ENCODE data around the gene CLEC1A. TPM values are rescaled to one million over a fixed set of nuclear protein-coding genes. Genes with fewer than 3 reads are reported as not detected.

The CLEC1A gene
- polyA plus RNA-seq (2013, experiment 1 of 2) = 0.03 TPM
- 0.08 TPM for polyA plus RNA-seq (2013, experiment 2 of 2)

DNA sequence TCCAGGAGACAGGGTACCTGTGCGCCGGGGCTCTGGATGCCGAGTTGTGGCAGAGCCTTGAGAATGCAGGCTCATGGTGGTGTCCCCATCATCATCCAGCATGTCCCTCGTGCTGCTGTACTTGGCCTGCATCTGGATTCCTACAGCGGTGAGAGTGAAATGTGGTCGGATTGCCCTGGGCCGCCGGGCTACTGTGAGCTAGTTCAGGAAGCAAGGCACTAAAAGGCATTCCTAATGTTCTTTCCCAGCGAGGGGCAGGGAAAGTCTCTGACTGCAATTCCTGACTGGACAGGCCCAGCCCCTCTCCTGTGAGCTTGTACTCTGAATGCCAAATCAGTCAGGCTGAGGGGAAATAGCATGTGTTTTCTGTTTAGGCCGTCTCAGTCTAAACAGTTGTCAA lies at the start of gene CLEC1A:
Gene CLEC1A, minus strand, starts transcription at position 195 of the 400 bp plus-strand sequence. Its CDS starts 63 bp downstream, at position 132.
- Histone ChIP-seq H3K23ac (ENCODE audit: low read length) (no peak within 1 kb of the TSS), H3K79me1 (ENCODE audit: low read length) (no peaks in the 10 kb centered on the region), H3K79me2 (ENCODE audit: control insufficient read depth, insufficient read depth, low read length) (no peaks in the 10 kb centered on the region), H4K5ac (ENCODE audit: low read length) (no peak within 1 kb of the TSS), H2BK15ac (replicated peaks; ENCODE audit: low read depth) (no peak within 1 kb of the TSS), H3K4me3 (ENCODE audit: low read length) (no peak within 1 kb of the TSS), H4K8ac (ENCODE audit: low read depth, low read length) (no peak within 1 kb of the TSS), H2AK5ac (ENCODE audit: low read length) (no peak within 1 kb of the TSS), H3K36me3 (ENCODE audit: control insufficient read depth, insufficient read depth, low read length) (no peaks in the 10 kb centered on the region), H3K4me2 (ENCODE audit: low read length) (no peak within 1 kb of the TSS), H3K56ac (ENCODE audit: low read length) (no peak within 1 kb of the TSS), H3K27me3 (ENCODE audit: insufficient read depth, low read length, poor library complexity) (no peaks in the 10 kb centered on the region), H3K27ac (ENCODE audit: low read depth, low read length) (no peak within 1 kb of the TSS), H3K4ac (ENCODE audit: low read depth, low read length) (no peak within 1 kb of the TSS), H2BK5ac (ENCODE audit: low read length) (no peak within 1 kb of the TSS), H2BK120ac (ENCODE audit: low read depth, low read length) (no peak within 1 kb of the TSS), H3K9ac (ENCODE audit: low read length) (no peak within 1 kb of the TSS), H3K18ac (ENCODE audit: low read length) (no peak within 1 kb of the TSS), H3K4me1 (ENCODE audit: control insufficient read depth, low read depth, low read length) (peaks cover 12% of the 10 kb centered on the region)
- DNase-seq = peak; percentile 77
- WGBS (ENCODE audit: extremely low coverage, insufficient coverage, low lambda C conversion rate) = no CpG with 5 or more reads among the region's 10 CpGs

DNA sequence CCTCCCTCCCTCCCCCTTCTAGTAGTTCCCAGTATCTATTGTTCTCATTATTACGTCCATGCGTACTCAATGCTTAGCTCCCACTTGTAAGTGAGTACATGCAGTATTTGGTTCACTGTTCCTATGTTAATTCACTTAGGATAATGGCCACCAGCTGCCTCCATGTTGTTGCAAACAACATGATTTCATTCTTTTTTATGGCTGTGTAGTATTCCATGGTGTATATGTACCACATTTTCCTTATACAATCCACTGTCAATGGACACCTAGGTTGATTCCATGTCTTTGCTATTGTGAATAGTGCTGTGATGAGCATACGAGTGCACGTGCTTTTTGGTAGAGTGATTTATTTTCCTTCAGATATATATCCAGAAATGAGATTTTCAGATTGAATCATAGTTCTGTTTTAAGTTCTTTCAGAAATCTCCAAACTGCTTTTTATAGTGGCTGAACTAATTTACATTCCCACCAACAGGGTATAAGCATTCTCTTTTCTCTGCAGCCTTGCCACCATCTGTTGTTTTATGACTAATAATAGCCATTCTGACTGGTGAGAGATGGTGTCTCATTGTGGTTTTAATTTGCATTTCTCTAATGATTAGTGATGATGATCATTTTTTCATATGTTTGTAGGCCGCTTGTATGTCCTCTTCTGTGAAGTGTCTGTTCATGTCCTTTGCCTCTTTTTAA lies 49.1 kb upstream of the CLEC1A start:
- Histone ChIP-seq H2AK5ac (ENCODE audit: low read length) (no peak overlapping the region), H3K4me2 (ENCODE audit: low read length) (no peak overlapping the region), H3K4me3 (ENCODE audit: low read length) (no peak overlapping the region), H2BK15ac (replicated peaks; ENCODE audit: low read depth) (no peak overlapping the region), H3K4me1 (ENCODE audit: control insufficient read depth, low read depth, low read length) (no peaks in the 10 kb centered on the region), H3K4ac (ENCODE audit: low read depth, low read length) (no peak overlapping the region), H3K56ac (ENCODE audit: low read length) (no peak overlapping the region), H3K79me2 (ENCODE audit: control insufficient read depth, insufficient read depth, low read length) (no peaks in the 10 kb centered on the region), H4K8ac (ENCODE audit: low read depth, low read length) (no peak overlapping the region), H3K9ac (ENCODE audit: low read length) (no peak overlapping the region), H3K36me3 (ENCODE audit: control insufficient read depth, insufficient read depth, low read length) (no peaks in the 10 kb centered on the region), H3K27ac (ENCODE audit: low read depth, low read length) (no peak overlapping the region), H4K5ac (ENCODE audit: low read length) (no peak overlapping the region), H3K27me3 (ENCODE audit: insufficient read depth, low read length, poor library complexity) (no peaks in the 10 kb centered on the region), H3K79me1 (ENCODE audit: low read length) (no peaks in the 10 kb centered on the region), H3K18ac (ENCODE audit: low read length) (no peak overlapping the region), H2BK5ac (ENCODE audit: low read length) (no peak overlapping the region), H3K23ac (ENCODE audit: low read length) (no peak overlapping the region), H2BK120ac (ENCODE audit: low read depth, low read length) (no peak overlapping the region)
- no CpG with 5 or more reads among the region's 5 CpGs for WGBS (ENCODE audit: extremely low coverage, insufficient coverage, low lambda C conversion rate)
- no peak for DNase-seq

GRCh38 chr12:10142976-10143589 lies 44.3 kb upstream of the CLEC1A start:
- H3K4ac ChIP-seq (ENCODE audit: low read depth, low read length) = no peak overlapping the region
- no peak for DNase-seq
- H4K8ac ChIP-seq (ENCODE audit: low read depth, low read length) = no peak overlapping the region
- no peak overlapping the region for H3K27ac ChIP-seq (ENCODE audit: low read depth, low read length)
- no peak overlapping the region for H3K9ac ChIP-seq (ENCODE audit: low read length)
- H2BK120ac ChIP-seq (ENCODE audit: low read depth, low read length) = no peak overlapping the region
- no peak overlapping the region for H3K56ac ChIP-seq (ENCODE audit: low read length)
- H3K23ac ChIP-seq (ENCODE audit: low read length) = no peak overlapping the region
- H3K4me2 ChIP-seq (ENCODE audit: low read length) = no peak overlapping the region
- H2BK5ac ChIP-seq (ENCODE audit: low read length) = no peak overlapping the region
- no peaks in the 10 kb centered on the region for H3K27me3 ChIP-seq (ENCODE audit: insufficient read depth, low read length, poor library complexity)
- no peaks in the 10 kb centered on the region for H3K4me1 ChIP-seq (ENCODE audit: control insufficient read depth, low read depth, low read length)
- H2BK15ac ChIP-seq (replicated peaks; ENCODE audit: low read depth) = no peak overlapping the region
- no peaks in the 10 kb centered on the region for H3K79me2 ChIP-seq (ENCODE audit: control insufficient read depth, insufficient read depth, low read length)
- H4K5ac ChIP-seq (ENCODE audit: low read length) = no peak overlapping the region
- no CpG with 5 or more reads among the region's 1 CpG for WGBS (ENCODE audit: extremely low coverage, insufficient coverage, low lambda C conversion rate)
- no peak overlapping the region for H3K4me3 ChIP-seq (ENCODE audit: low read length)
- no peak overlapping the region for H2AK5ac ChIP-seq (ENCODE audit: low read length)
- no peaks in the 10 kb centered on the region for H3K36me3 ChIP-seq (ENCODE audit: control insufficient read depth, insufficient read depth, low read length)
- H3K18ac ChIP-seq (ENCODE audit: low read length) = no peak overlapping the region
- no peaks in the 10 kb centered on the region for H3K79me1 ChIP-seq (ENCODE audit: low read length)

GRCh38 chr12:10140001-10140400 lies 41.2 kb upstream of the CLEC1A start:
- H2BK5ac ChIP-seq (ENCODE audit: low read length) = no peak overlapping the region
- no peak overlapping the region for H3K23ac ChIP-seq (ENCODE audit: low read length)
- H3K56ac ChIP-seq (ENCODE audit: low read length) = no peak overlapping the region
- H3K18ac ChIP-seq (ENCODE audit: low read length) = no peak overlapping the region
- no peak overlapping the region for H3K4ac ChIP-seq (ENCODE audit: low read depth, low read length)
- WGBS (ENCODE audit: extremely low coverage, insufficient coverage, low lambda C conversion rate) = no CpG with 5 or more reads among the region's 2 CpGs
- no peak overlapping the region for H3K9ac ChIP-seq (ENCODE audit: low read length)
- H4K8ac ChIP-seq (ENCODE audit: low read depth, low read length) = no peak overlapping the region
- no peaks in the 10 kb centered on the region for H3K27me3 ChIP-seq (ENCODE audit: insufficient read depth, low read length, poor library complexity)
- H3K36me3 ChIP-seq (ENCODE audit: control insufficient read depth, insufficient read depth, low read length) = no peaks in the 10 kb centered on the region
- peak; percentile 71 for DNase-seq
- no peak overlapping the region for H4K5ac ChIP-seq (ENCODE audit: low read length)
- H2BK120ac ChIP-seq (ENCODE audit: low read depth, low read length) = no peak overlapping the region
- H3K4me3 ChIP-seq (ENCODE audit: low read length) = no peak overlapping the region
- no peak overlapping the region for H2BK15ac ChIP-seq (replicated peaks; ENCODE audit: low read depth)
- H3K79me1 ChIP-seq (ENCODE audit: low read length) = no peaks in the 10 kb centered on the region
- no peak overlapping the region for H2AK5ac ChIP-seq (ENCODE audit: low read length)
- no peaks in the 10 kb centered on the region for H3K79me2 ChIP-seq (ENCODE audit: control insufficient read depth, insufficient read depth, low read length)
- H3K4me1 ChIP-seq (ENCODE audit: control insufficient read depth, low read depth, low read length) = no peaks in the 10 kb centered on the region
- H3K4me2 ChIP-seq (ENCODE audit: low read length) = no peak overlapping the region
- H3K27ac ChIP-seq (ENCODE audit: low read depth, low read length) = no peak overlapping the region

- H3K27ac ChIP-seq (ENCODE audit: low read depth, low read length) = no peak overlapping the region
- no peak overlapping the region for H2BK5ac ChIP-seq (ENCODE audit: low read length)
- no peak overlapping the region for H3K4me3 ChIP-seq (ENCODE audit: low read length)
- no peaks in the 10 kb centered on the region for H3K4me1 ChIP-seq (ENCODE audit: control insufficient read depth, low read depth, low read length)
- no peak overlapping the region for H4K5ac ChIP-seq (ENCODE audit: low read length)
- H3K23ac ChIP-seq (ENCODE audit: low read length) = no peak overlapping the region
- H4K8ac ChIP-seq (ENCODE audit: low read depth, low read length) = no peak overlapping the region
- no peak overlapping the region for H3K18ac ChIP-seq (ENCODE audit: low read length)
- H2BK120ac ChIP-seq (ENCODE audit: low read depth, low read length) = no peak overlapping the region
- DNase-seq = no peak
- H3K4me2 ChIP-seq (ENCODE audit: low read length) = no peak overlapping the region
- no peaks in the 10 kb centered on the region for H3K27me3 ChIP-seq (ENCODE audit: insufficient read depth, low read length, poor library complexity)
- H3K79me1 ChIP-seq (ENCODE audit: low read length) = no peaks in the 10 kb centered on the region
- no peak overlapping the region for H2BK15ac ChIP-seq (replicated peaks; ENCODE audit: low read depth)
- no peak overlapping the region for H3K9ac ChIP-seq (ENCODE audit: low read length)
- no peaks in the 10 kb centered on the region for H3K79me2 ChIP-seq (ENCODE audit: control insufficient read depth, insufficient read depth, low read length)
- H3K36me3 ChIP-seq (ENCODE audit: control insufficient read depth, insufficient read depth, low read length) = no peaks in the 10 kb centered on the region
- no peak overlapping the region for H3K56ac ChIP-seq (ENCODE audit: low read length)
- H2AK5ac ChIP-seq (ENCODE audit: low read length) = no peak overlapping the region
- no peak overlapping the region for H3K4ac ChIP-seq (ENCODE audit: low read depth, low read length)
- no CpG with 5 or more reads among the region's 13 CpGs for WGBS (ENCODE audit: extremely low coverage, insufficient coverage, low lambda C conversion rate)
Measured at GRCh38 chr12:10136637-10137205, 37.9 kb upstream of the CLEC1A start.
